Fibroblast of lung (primary cell): Measurements from ENCODE around the gene MYO1H. TPM values are rescaled to one million over a fixed set of nuclear protein-coding genes. Genes with fewer than 3 reads are reported as not detected.
A peak's percentile ranks its signal among the peaks of the same experiment; 100 is the strongest.

Experiments used
- DNase-seq, 2 donors: peaks; one replicate each; pipeline versions ENCODE4 v3.0.0 to v3.0.0-alpha.2; 2010; ENCODE audit warnings: low read depth in 2 of 2
- H2AFZ ChIP-seq: 2 replicates; pipeline ENCODE4 v1.5.1; 2012; ENCODE audit warnings: low read length, control low read depth, inconsistent platforms
- H3K27ac ChIP-seq: 2 replicates; pipeline ENCODE4 v1.5.1; 2011; ENCODE audit warnings: low read length, control low read depth; ENCODE audit not compliant: insufficient read depth
- H3K27me3 ChIP-seq: 2 replicates; pipeline ENCODE4 v1.5.1; 2011; ENCODE audit warnings: mild to moderate bottlenecking, low read length; ENCODE audit not compliant: control insufficient read depth, insufficient read depth
- H3K36me3 ChIP-seq: 2 replicates; pipeline ENCODE4 v1.5.1; 2011; ENCODE audit warnings: low read length; ENCODE audit not compliant: control insufficient read depth, insufficient read depth
- H3K4me1 ChIP-seq: 2 replicates; pipeline ENCODE4 v1.5.1; 2011; ENCODE audit warnings: low read length; ENCODE audit not compliant: control insufficient read depth, insufficient read depth; ENCODE audit errors: extremely low read depth
- H3K4me2 ChIP-seq: 2 replicates; pipeline ENCODE4 v1.5.1; 2011; ENCODE audit warnings: low read length, control low read depth; ENCODE audit not compliant: insufficient read depth; ENCODE audit errors: extremely low read depth
- H3K4me3 ChIP-seq, 4 experiments: fragments of 200-600 bp in 1 of 4; sonication (generic) in 1 of 4; replicated peaks in 1 of 4; 2 replicates each; pipeline ENCODE4 v1.5.1; 2011 to 2016; ENCODE audit warnings: low read length in 4 of 4, low read depth in 3 of 4, mild to moderate bottlenecking in 3 of 4, control low read depth in 2 of 4, inconsistent platforms in 1 of 4, mixed read lengths in 1 of 4; ENCODE audit not compliant: insufficient read depth in 1 of 4; ENCODE audit errors: control extremely low read depth in 1 of 4
- H3K79me2 ChIP-seq: 2 replicates; pipeline ENCODE4 v1.5.1; 2012; ENCODE audit warnings: mild to moderate bottlenecking, low read length, inconsistent platforms; ENCODE audit not compliant: control insufficient read depth, insufficient read depth
- H3K9ac ChIP-seq: 2 replicates; pipeline ENCODE4 v1.5.1; 2011; ENCODE audit warnings: mild to moderate bottlenecking, low read length, control low read depth; ENCODE audit not compliant: insufficient read depth
- H3K9me3 ChIP-seq: 2 replicates; pipeline ENCODE4 v1.5.1; 2012; ENCODE audit warnings: low read depth, low read length; ENCODE audit not compliant: control insufficient read depth, insufficient read depth
- H4K20me1 ChIP-seq: 2 replicates; pipeline ENCODE4 v1.5.1; 2011; ENCODE audit warnings: low read length; ENCODE audit not compliant: control insufficient read depth, insufficient read depth; ENCODE audit errors: extremely low read depth
- CTCF ChIP-seq, 2 donors: IDR thresholded peaks in 1 of 2; conservative IDR thresholded peaks in 1 of 2; 1 replicate in 1 of 2; 2 replicates in 1 of 2; pipeline ENCODE4 v1.5.1; 2011 to 2012; ENCODE audit warnings: low read length in 2 of 2, control low read depth in 1 of 2, inconsistent platforms in 1 of 2, low read depth in 1 of 2, mild to moderate bottlenecking in 1 of 2
- EZH2 ChIP-seq: IDR thresholded peaks from 2 replicates; pipeline ENCODE4 v1.5.1; 2012; ENCODE audit warnings: low read length, control low read depth, mild to moderate bottlenecking; ENCODE audit errors: missing control alignments
- polyA plus RNA-seq, 2 donors: library from polyadenylated mRNA; depleted of rRNA in 1 of 2; stranded (reverse) in 1 of 2; unstranded in 1 of 2; fragments of >200 nt; gene quantifications; 2 replicates each; pipeline ENCODE4 v1.2.1, GENCODE V29; 2011 to 2012; ENCODE audit warnings: missing spikeins in 1 of 2
- total RNA-seq: library from RNA; depleted of rRNA; stranded (reverse); fragments of >200 nt; gene quantifications from 2 replicates; pipeline ENCODE4 v1.2.1, GENCODE V29; 2014

Gene MYO1H
- total and polyA plus RNA-seq, 2 donors (not counting 1 experiment from before 2014, with no cell fraction given), result 0.07 TPM; not detected in 1

GRCh38 chr12:109475121-109475520 is 127.4 kb downstream of the MYO1H start:
- no peak for TF ChIP-seq CTCF (conservative IDR thresholded peaks at IDR 0.05 in 1 of 2, IDR thresholded peaks at IDR 0.05 in 1 of 2; ENCODE audit: low read depth in 1 of 2, low read length in 2 of 2)
- no peak for TF ChIP-seq EZH2
- Histone ChIP-seq H3K9ac (no peak overlapping the region), H3K4me1 (peaks cover 11% of the 10 kb centered on the region), H3K79me2 (peaks cover 93% of the 10 kb centered on the region), H3K4me2 (peak overlapping the region; percentile 100), H3K27ac (peak overlapping the region; percentile 100), H2AFZ (no peak overlapping the region), H3K27me3 (no peaks in the 10 kb centered on the region), H3K9me3 (no peaks in the 10 kb centered on the region), H3K4me3 (peak overlapping the region; percentile 80 to 90 (median 84)), H4K20me1 (no peaks in the 10 kb centered on the region), H3K36me3 (peaks cover 4% of the 10 kb centered on the region)
- no peak for DNase-seq

GRCh38 chr12:109475993-109476806 is 128.5 kb downstream of the MYO1H start:
- Histone ChIP-seq H4K20me1 (no peaks in the 10 kb centered on the region), H2AFZ (no peak overlapping the region), H3K27me3 (no peaks in the 10 kb centered on the region), H3K27ac (peak overlapping the region; percentile 100), H3K4me1 (peaks cover 11% of the 10 kb centered on the region), H3K36me3 (peaks cover 4% of the 10 kb centered on the region), H3K4me3 (peak overlapping the region; percentile 80 to 90 (median 84)), H3K9me3 (no peaks in the 10 kb centered on the region), H3K9ac (peak overlapping the region; percentile 99), H3K4me2 (peak overlapping the region; percentile 100), H3K79me2 (peaks cover 82% of the 10 kb centered on the region)
- TF ChIP-seq EZH2, result no peak
- no peak for TF ChIP-seq CTCF (conservative IDR thresholded peaks at IDR 0.05 in 1 of 2, IDR thresholded peaks at IDR 0.05 in 1 of 2; ENCODE audit: low read depth in 1 of 2, low read length in 2 of 2)
- DNase-seq, result peak; percentile 19 to 26

- TF ChIP-seq CTCF (conservative IDR thresholded peaks at IDR 0.05 in 1 of 2, IDR thresholded peaks at IDR 0.05 in 1 of 2; ENCODE audit: low read depth in 1 of 2, low read length in 2 of 2), result no peak
- peak in 1 of 2 donors; percentile 30 for DNase-seq
- Histone ChIP-seq H3K9me3 (no peaks in the 10 kb centered on the region), H3K9ac (peak overlapping the region; percentile 99), H3K79me2 (peaks cover 76% of the 10 kb centered on the region), H3K4me2 (peak overlapping the region; percentile 100), H3K36me3 (peaks cover 2% of the 10 kb centered on the region), H4K20me1 (no peaks in the 10 kb centered on the region), H3K4me1 (peaks cover 11% of the 10 kb centered on the region), H2AFZ (no peak overlapping the region), H3K27ac (peak overlapping the region; percentile 100), H3K4me3 (peak overlapping the region; percentile 80 to 90 (median 84)), H3K27me3 (no peaks in the 10 kb centered on the region)
Observed at GRCh38 chr12:109476807-109477184, 129.1 kb downstream of the MYO1H start.
